ENCODE data around the gene SERPINA5.
"Not testable (repeated sequence)": the region's sequence is repeated elsewhere in the genome, so short reads cannot be mapped to it uniquely, and the experiment has no call there.

Gene SERPINA5

DNA sequence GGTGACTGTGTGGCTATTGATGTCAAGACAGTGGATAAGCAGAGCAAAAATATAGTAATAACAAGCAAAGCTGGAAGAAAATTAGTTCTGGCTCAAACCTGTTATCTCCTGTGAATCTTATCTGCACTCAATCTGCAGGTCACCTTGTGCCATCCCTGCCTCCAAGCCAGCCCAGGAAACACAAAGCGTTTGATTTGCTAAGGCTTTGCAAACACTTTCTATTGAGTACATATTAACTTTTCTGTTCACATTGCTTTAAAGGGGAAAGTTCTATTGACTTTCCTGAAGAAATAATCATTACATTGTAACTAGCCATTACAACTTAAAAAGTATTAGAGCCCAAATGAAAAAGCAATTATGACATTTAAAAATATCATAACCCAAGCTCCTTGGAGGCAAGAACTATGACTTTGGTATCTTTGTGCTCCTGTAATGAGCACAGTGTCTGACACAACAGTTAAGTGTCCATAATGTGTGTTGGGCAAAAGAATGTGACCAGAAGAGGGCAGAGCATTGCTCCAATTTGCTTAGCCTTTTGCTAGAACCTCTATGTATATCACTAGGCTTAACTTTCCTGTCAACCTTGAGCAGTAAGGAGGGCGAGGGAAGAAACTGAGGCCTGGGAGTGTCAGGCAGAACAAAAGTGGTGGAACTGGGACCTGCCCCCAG, 55.7 kb downstream of the SERPINA5 start:
- TF ChIP-seq, protein P1, sequence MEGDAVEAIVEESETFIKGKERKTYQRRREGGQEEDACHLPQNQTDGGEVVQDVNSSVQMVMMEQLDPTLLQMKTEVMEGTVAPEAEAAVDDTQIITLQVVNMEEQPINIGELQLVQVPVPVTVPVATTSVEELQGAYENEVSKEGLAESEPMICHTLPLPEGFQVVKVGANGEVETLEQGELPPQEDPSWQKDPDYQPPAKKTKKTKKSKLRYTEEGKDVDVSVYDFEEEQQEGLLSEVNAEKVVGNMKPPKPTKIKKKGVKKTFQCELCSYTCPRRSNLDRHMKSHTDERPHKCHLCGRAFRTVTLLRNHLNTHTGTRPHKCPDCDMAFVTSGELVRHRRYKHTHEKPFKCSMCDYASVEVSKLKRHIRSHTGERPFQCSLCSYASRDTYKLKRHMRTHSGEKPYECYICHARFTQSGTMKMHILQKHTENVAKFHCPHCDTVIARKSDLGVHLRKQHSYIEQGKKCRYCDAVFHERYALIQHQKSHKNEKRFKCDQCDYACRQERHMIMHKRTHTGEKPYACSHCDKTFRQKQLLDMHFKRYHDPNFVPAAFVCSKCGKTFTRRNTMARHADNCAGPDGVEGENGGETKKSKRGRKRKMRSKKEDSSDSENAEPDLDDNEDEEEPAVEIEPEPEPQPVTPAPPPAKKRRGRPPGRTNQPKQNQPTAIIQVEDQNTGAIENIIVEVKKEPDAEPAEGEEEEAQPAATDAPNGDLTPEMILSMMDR (IDR thresholded peaks at IDR 0.05; ENCODE audit: control insufficient read depth, insufficient read depth, low read depth, low read length, missing control alignments): peak; percentile 15
- DNase-seq (ENCODE audit: low read depth): no peak
- no peak overlapping the region for H3K4me3 ChIP-seq (ENCODE audit: control insufficient read depth, low read depth, low read length)

DNA sequence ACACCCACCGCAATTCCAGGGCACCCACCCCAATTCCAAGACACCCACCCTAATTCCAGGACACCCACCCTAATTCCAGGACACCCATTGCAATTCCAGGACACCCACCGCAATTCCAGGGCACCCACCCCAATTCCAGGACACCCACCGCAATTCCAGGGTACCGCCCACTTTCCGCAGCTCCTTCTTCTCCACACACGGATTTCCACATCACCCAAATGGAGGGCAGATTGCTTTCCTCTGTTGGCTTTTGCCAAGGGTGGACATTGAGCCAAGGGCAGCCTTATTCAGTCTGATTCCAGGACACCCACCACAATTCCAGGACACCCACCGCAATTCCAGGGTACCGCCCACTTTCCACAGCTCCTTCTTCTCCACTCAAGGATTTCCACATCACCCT, 56.6 kb downstream of the SERPINA5 start:
- H3K4me3 ChIP-seq (ENCODE audit: control insufficient read depth, low read depth, low read length); DNase-seq (ENCODE audit: low read depth): not testable (repeated sequence)

DNA sequence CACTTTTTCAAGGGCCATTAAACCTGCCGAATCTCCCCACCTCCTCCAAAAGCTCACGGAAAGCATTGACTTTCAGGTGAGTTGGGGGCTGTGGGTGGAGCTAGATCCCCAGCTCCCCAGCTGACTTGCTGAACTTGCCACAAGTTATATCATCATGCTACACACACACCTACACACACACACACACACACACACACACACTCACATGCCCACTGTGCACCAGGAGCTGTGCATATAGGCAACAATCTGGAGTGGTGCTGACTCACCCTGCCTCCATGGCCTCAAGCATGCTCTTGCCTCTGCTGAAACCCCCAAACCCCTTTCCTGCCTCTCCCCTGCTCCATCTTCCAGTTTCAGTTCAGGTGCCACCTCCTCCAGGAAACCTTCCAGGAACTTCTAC, 57.1 kb downstream of the SERPINA5 start:
- H3K4me3 ChIP-seq (ENCODE audit: control insufficient read depth, low read depth, low read length): no peak overlapping the region
- no peak for DNase-seq (ENCODE audit: low read depth)
- TF ChIP-seq, protein P1 (IDR thresholded peaks at IDR 0.05; ENCODE audit: control insufficient read depth, insufficient read depth, low read depth, low read length, missing control alignments): no peak

DNA sequence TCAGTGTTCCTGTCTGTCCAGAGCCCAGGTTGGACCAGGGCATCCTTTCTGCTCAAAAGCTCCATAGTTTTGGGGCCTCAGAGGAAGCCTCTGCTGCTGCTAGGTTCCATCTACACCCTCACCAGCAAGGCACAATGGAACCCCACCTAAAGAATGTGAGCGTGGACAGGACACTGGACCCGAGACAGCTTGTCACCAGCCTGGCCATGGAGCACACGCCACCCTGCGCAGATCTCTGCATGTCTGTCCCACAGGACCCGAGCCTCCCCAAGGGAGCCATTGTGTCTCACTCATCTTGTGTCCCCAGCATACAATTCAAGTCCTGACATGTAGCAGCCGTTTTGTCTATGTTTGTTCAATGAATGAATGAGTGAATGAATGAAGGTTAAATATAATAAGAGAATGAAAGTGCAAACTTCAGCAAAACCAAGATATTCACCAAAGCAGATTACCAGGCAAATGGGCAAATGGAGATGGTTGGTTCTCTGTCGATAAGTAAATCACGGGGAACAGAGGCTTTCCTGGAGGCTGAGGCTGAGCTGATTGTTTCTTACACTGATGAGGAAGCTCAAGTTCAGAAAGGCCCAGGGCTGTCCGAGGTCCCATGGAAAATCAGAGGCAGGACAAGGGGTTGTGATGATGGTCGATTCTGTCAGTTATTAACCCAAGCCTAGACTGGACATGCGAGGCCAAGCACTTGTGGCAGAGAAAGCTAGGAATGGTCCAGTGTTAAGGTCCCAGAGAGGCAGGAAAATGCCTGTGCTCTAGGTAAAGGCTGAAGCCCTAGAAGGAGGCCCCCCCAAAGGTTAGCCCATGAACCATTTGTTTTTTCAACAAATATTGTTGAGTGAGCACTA, 58.0 kb downstream of the SERPINA5 start:
- no peak overlapping the region for H3K4me3 ChIP-seq (ENCODE audit: control insufficient read depth, low read depth, low read length)
- DNase-seq (ENCODE audit: low read depth): no peak
- TF ChIP-seq, protein P1 (IDR thresholded peaks at IDR 0.05; ENCODE audit: control insufficient read depth, insufficient read depth, low read depth, low read length, missing control alignments): no peak

DNA sequence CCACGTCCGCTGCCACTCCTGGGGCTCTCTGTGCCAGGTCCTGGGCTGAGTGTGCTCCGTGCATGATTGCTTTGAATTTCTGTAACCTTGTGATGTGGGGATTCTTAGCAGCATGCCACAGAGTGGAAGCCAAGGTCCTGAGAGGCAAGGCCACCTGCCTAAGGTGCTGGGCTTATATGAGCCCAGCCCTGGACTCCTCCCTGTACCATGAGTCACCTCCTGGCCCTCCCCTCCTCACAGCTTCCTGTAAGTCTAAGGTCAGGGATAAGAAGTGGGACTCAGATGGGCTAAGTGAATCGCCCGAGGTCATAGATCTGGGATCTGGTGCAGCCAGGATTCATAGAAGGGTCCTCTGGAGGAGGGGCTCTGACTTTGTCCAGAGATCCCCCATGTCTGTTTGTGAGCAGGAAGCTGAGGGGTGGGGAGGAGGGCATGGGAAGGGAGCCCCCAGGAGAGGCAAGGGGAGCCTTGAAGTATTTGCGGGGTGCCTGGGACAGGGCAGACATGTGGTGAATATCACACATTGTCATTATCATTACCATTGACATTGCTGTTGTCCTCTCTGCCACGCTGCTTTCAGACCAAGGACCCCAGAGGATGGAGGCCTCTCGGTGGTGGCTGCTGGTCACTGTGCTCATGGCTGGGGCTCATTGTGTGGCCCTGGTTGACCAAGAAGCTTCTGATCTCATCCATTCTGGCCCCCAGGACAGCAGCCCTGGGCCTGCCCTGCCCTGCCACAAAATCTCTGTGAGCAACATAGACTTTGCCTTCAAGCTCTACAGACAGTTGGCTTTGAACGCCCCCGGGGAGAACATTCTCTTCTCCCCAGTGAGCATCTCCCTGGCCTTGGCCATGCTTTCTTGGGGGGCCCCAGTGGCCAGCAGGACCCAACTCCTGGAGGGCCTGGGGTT, 59.8 kb downstream of the SERPINA5 start:
- DNase-seq (ENCODE audit: low read depth): no peak

DNA sequence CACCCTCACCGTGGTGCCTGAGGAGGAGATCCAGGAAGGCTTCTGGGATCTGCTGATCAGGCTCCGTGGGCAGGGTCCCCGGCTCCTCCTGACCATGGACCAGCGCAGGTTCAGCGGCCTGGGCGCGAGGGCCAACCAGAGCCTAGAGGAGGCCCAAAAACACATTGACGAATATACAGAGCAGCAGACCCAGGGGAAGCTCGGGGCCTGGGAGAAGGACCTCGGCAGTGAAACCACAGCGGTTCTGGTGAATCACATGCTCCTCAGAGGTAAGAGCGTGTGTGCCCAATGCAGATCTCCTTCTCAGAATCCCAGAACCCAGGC, 60.4 kb downstream of the SERPINA5 start:
- no peak overlapping the region for H3K4me3 ChIP-seq (ENCODE audit: control insufficient read depth, low read depth, low read length)
- TF ChIP-seq, protein P1 (IDR thresholded peaks at IDR 0.05; ENCODE audit: control insufficient read depth, insufficient read depth, low read depth, low read length, missing control alignments): no peak
- DNase-seq (ENCODE audit: low read depth): no peak

More for the DNA sequence above, 59.8 kb downstream of the SERPINA5 start:
- TF ChIP-seq, protein P1 (IDR thresholded peaks at IDR 0.05; ENCODE audit: control insufficient read depth, insufficient read depth, low read depth, low read length, missing control alignments): no peak
- no peak overlapping the region for H3K4me3 ChIP-seq (ENCODE audit: control insufficient read depth, low read depth, low read length)
